IMR-90 (cell line): ENCODE data around the gene MAP2K2.
"Not testable (repeated sequence)": the region's sequence is repeated elsewhere in the genome, so short reads cannot be mapped to it uniquely, and the experiment has no call there.

Source experiments
- BHLHE40 ChIP-seq: fragments of 150-350 bp; IDR thresholded peaks from 2 replicates; pipeline ENCODE4 v1.6.1; 2016; ENCODE audit warnings: mild to moderate bottlenecking, low read depth, low read length
- CEBPB ChIP-seq: IDR thresholded peaks from 2 replicates; pipeline ENCODE4 v1.6.1; 2012; ENCODE audit warnings: low read depth, low read length, improper control_type of control experiment
- CTCF ChIP-seq: conservative IDR thresholded peaks from 2 replicates; pipeline ENCODE4 v1.5.1; 2012; ENCODE audit warnings: mild to moderate bottlenecking, low read depth, low read length, improper control_type of control experiment
- FOS ChIP-seq: fragments of 150-350 bp; IDR thresholded peaks from 2 replicates; pipeline ENCODE4 v1.6.1; 2016; ENCODE audit warnings: low read depth, low read length
- MAFK ChIP-seq: IDR thresholded peaks from 2 replicates; pipeline ENCODE4 v1.6.1; 2012; ENCODE audit warnings: low read depth, low read length, improper control_type of control experiment
- MXI1 ChIP-seq: IDR thresholded peaks from 2 replicates; pipeline ENCODE4 v1.6.1; 2012; ENCODE audit warnings: low read depth, mild to moderate bottlenecking, low read length, moderate library complexity, borderline replicate concordance
- NFE2L2 ChIP-seq: fragments of 150-350 bp; IDR thresholded peaks from 2 replicates; pipeline ENCODE4 v1.6.1; 2016; ENCODE audit warnings: low read depth, mild to moderate bottlenecking, low read length
- POLR2A ChIP-seq: IDR thresholded peaks from 2 replicates; pipeline ENCODE4 v1.6.1; 2012; ENCODE audit warnings: mild to moderate bottlenecking, low read depth, low read length
- RAD21 ChIP-seq: IDR thresholded peaks from 2 replicates; pipeline ENCODE4 v1.6.1; 2012; ENCODE audit warnings: low read length, improper control_type of control experiment
- RCOR1 ChIP-seq: IDR thresholded peaks from 2 replicates; pipeline ENCODE4 v1.6.1; 2012; ENCODE audit warnings: mild to moderate bottlenecking, low read length, improper control_type of control experiment; ENCODE audit not compliant: insufficient replicate concordance
- USF2 ChIP-seq: fragments of 150-350 bp; IDR thresholded peaks from 2 replicates; pipeline ENCODE4 v1.6.1; 2017; ENCODE audit warnings: mild to moderate bottlenecking, antibody characterized with exemption, low read length, low read depth

- TF ChIP-seq MAFK, CTCF, RAD21, POLR2A, BHLHE40, CEBPB, MXI1, FOS, RCOR1, USF2, NFE2L2: not testable (repeated sequence)
These were observed 34.0 kb upstream of the MAP2K2 start for GRCh38 chr19:4157971-4158370.
